ENCODE measurements around the gene HP1BP3.
A peak's percentile ranks its signal among the peaks of the same experiment; 100 is the strongest.

Gene HP1BP3

DNA sequence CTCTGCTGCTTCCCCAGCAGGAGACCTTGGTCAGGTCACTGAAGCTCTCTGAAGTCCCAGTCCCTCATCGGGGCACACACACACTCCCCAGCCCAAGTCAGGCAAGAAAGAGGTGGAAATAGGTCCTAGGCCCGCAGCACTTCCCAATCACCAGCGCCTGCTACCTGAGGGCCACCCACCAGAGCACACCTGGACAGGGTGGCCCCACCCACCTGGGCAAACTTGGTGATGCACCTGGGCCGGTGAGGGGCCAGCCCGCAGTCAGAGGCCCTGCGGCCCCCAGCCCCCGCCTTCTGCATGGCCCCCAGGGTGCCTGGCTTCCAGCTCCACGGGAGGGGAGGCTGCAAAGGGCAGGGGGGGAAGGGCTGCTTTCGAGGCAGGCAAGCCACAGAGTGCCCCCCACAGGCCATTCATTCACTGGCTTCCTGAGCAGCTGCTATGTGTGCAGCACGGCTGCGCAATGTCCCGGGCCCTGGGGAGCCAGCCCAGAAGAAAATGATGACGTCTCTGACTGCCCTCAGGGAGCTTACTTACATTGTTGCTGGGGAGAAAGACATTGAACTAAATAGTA, 59.3 kb downstream of the HP1BP3 start:
- no peak for TF ChIP-seq CEBPB (IDR thresholded peaks at IDR 0.05)
- peak; percentile 28; the same call in 1 of the 2 replicates for TF ChIP-seq RAD21 (IDR thresholded peaks at IDR 0.05; ENCODE audit: low read depth)
- no peak for TF ChIP-seq TEAD4 (IDR thresholded peaks at IDR 0.05)
- TF ChIP-seq TAF1 (IDR thresholded peaks at IDR 0.05; ENCODE audit: low read depth), result no peak
- no peak for TF ChIP-seq EP300 (IDR thresholded peaks at IDR 0.05; ENCODE audit: borderline replicate concordance)

DNA sequence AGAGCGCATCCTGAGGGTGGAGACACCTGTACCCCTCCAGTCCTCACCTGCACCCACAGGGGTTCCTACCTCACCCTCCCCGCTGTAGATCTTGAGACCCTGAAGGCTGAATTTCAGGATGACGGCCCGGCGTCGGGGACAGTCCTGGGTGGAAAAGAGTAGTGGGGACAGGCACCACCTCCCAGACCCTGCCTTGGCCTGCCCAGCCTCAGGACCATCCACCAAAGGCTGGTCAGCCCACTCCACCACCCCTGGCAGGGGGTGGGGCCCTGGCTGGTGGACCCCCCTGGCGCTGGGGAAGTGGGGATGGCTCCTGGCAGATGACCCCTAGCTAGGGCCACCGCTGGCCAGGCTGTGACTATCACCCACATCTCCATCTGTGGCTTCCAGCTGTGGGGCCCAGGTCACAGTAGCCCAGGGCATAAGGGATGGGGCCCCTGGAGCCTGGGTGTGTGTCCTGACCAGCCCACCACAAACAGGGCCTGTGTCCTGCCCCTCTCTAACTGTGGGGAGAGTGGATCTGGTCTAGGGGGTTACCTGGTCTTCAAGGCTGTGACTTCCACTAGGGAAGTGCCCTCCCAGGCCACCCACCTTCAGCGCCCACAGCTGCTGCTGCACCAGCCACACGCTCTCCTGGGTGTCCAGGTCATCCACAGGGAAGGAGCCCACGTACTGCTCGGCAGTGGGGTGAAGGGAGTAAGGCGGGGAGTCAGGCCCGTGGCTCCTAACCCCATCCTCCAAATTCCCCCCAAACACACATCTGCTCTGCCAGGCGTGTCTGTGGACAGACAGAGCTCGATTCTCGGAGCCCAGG, 60.0 kb downstream of the HP1BP3 start:
- TF ChIP-seq ZBTB7A (IDR thresholded peaks at IDR 0.05; ENCODE audit: low read depth), result no peak
- TF ChIP-seq TEAD4 (IDR thresholded peaks at IDR 0.05), result no peak
- TF ChIP-seq RAD21 (IDR thresholded peaks at IDR 0.05; ENCODE audit: low read depth), result no peak
- TF ChIP-seq CEBPB (IDR thresholded peaks at IDR 0.05), result no peak
- no peak for TF ChIP-seq EP300 (IDR thresholded peaks at IDR 0.05; ENCODE audit: borderline replicate concordance)
- no peak for TF ChIP-seq TAF1 (IDR thresholded peaks at IDR 0.05; ENCODE audit: low read depth)
- no peak for TF ChIP-seq TCF12 (IDR thresholded peaks at IDR 0.05; ENCODE audit: low read depth)
- no peak for TF ChIP-seq YY1 (IDR thresholded peaks at IDR 0.05; ENCODE audit: low read depth)
- no peak for TF ChIP-seq CREB1 (IDR thresholded peaks at IDR 0.05; ENCODE audit: low read depth)
- no peak for TF ChIP-seq NFIC (IDR thresholded peaks at IDR 0.05)
- TF ChIP-seq, protein P1, sequence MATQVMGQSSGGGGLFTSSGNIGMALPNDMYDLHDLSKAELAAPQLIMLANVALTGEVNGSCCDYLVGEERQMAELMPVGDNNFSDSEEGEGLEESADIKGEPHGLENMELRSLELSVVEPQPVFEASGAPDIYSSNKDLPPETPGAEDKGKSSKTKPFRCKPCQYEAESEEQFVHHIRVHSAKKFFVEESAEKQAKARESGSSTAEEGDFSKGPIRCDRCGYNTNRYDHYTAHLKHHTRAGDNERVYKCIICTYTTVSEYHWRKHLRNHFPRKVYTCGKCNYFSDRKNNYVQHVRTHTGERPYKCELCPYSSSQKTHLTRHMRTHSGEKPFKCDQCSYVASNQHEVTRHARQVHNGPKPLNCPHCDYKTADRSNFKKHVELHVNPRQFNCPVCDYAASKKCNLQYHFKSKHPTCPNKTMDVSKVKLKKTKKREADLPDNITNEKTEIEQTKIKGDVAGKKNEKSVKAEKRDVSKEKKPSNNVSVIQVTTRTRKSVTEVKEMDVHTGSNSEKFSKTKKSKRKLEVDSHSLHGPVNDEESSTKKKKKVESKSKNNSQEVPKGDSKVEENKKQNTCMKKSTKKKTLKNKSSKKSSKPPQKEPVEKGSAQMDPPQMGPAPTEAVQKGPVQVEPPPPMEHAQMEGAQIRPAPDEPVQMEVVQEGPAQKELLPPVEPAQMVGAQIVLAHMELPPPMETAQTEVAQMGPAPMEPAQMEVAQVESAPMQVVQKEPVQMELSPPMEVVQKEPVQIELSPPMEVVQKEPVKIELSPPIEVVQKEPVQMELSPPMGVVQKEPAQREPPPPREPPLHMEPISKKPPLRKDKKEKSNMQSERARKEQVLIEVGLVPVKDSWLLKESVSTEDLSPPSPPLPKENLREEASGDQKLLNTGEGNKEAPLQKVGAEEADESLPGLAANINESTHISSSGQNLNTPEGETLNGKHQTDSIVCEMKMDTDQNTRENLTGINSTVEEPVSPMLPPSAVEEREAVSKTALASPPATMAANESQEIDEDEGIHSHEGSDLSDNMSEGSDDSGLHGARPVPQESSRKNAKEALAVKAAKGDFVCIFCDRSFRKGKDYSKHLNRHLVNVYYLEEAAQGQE (IDR thresholded peaks at IDR 0.05; ENCODE audit: low read depth), result no peak
- no peak for TF ChIP-seq FOXM1 (IDR thresholded peaks at IDR 0.05; ENCODE audit: borderline replicate concordance, low read depth)
- no peak for TF ChIP-seq EGR1 (IDR thresholded peaks at IDR 0.05)
- TF ChIP-seq, protein P2, sequence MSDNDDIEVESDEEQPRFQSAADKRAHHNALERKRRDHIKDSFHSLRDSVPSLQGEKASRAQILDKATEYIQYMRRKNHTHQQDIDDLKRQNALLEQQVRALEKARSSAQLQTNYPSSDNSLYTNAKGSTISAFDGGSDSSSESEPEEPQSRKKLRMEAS (IDR thresholded peaks at IDR 0.05), result no peak
- TF ChIP-seq, protein P3, sequence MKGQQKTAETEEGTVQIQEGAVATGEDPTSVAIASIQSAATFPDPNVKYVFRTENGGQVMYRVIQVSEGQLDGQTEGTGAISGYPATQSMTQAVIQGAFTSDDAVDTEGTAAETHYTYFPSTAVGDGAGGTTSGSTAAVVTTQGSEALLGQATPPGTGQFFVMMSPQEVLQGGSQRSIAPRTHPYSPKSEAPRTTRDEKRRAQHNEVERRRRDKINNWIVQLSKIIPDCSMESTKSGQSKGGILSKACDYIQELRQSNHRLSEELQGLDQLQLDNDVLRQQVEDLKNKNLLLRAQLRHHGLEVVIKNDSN (IDR thresholded peaks at IDR 0.05), result no peak

DNA sequence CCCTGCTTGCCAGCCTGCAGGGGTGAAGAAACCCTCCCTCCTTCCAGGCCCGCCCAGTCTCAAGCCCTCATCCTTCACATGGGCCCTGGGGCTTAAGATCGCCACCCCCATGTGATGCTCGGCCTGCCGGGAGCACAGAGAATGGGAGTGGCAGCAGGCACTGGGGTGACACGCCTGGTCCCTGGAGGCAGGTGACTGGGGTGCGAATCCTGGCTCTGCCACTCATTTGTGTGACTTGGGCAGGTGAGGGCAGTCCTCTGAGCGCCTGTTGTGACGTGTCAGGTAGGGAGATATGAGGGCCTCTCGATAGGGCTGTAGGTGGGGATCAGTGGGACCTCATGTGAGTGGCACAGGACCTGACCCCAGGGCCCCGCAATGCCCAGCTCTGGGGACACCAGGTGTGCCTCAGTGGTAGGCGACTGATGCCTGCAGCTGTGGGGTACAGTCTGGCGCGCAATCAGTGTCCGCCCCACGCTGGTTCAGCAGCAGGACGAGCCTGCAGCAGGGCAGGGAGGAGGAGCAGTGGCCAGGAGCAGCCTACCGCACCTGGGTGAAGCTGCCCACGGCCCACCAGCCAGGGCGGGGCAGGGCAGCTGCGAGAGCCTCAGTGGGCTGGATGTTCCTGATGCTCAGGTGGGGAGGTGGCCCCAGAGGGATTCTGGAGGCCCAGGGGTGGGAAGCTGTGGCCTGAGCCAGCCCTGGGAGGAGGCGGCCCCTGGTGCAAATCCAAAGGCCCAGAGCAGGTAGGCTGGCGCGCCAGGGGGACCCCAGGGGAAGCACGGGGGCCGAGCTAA, 60.8 kb downstream of the HP1BP3 start:
- TF ChIP-seq TEAD4 (IDR thresholded peaks at IDR 0.05), result no peak

DNA sequence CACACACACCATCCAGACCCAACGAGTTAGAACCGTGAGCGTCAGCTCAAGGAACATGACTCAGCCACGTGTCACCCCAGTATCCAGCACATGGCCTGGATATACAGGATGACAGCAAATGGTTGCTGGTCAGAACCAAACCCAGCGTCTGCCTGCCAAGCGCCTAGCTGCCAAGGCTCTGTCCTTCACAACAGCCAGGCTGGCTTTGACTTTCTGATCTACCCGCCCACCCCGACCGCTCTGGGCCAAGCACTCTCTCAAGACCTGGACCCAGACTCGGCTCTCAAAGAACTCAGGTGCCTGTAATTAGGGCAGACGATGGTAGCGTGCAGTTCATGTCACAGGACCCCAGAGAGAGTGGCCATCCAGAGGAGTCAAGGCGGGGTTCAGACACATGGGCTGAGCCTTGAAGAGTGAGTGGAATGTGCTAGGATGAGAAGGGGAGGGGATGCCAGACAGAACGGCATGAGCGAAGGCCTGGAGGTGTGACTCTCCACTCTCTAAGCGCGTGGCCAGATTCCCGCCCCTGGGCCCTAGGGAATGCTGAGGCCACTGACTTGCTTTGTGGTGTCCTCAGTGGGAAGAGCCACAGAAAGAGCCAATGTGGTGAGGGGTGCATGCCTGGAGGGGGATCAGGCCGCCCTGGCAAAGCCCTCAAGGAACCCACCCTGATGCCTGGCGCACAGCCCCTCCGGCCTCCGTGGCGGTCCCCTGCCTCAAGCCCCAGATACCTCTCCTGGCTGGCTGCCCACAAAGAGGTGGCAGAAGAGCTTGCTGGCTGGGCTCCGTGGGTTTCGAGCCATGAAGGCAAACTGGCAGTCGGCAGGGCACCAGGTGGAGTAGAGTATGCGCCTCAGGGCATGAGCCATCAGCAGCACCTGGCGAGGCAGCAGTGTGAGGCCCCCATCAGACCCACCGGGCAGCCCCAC, 61.7 kb downstream of the HP1BP3 start:
- TF ChIP-seq, protein P2 (IDR thresholded peaks at IDR 0.05), result 0 out of 2 replicates have a peak, but pooled peaks have one; percentile 28
- no peak for TF ChIP-seq CREB1 (IDR thresholded peaks at IDR 0.05; ENCODE audit: low read depth)

DNA sequence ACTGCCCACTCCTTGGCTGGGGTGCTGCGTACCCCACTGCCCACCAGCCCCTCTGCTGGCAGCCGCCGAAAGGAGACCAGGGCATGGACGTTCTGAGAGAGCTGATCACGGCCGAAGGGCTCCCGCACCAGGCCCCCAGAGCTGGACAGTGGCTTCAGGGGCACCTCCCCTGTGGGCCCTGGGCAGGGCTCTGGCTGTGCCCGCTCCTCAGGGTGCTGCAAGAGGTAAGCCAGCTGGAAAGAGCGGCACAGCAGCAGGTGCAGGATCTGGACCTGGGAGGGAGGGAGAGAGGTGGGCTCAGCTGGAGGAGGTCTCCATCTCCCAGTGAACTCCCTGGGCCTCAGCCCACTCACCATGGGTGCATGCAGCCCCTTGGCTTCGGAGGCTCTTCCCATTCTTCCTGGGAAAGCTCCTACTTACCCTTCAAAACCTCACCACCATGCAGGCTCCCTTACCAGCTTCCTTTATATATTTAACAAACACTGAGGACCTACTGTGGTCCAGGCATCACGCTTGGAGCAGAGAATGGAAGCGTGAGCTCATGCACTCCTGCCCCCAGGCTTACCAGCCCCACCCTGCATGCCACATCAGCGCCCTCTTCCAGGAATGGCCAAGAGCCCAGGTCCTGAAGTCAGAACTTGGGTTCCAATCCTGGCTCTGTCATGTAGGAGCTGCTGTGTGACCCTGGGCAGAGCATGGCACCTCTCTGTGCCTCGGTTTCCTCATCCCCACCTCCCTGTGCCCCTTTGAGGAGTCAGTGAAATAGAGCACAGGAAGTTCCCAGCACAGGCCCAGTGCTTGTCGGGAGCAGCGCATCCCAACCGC, 62.5 kb downstream of the HP1BP3 start:
- TF ChIP-seq TAF1 (IDR thresholded peaks at IDR 0.05; ENCODE audit: low read depth) (no peak), ZBTB7A (IDR thresholded peaks at IDR 0.05; ENCODE audit: low read depth) (no peak), CREB1 (IDR thresholded peaks at IDR 0.05; ENCODE audit: low read depth) (no peak), EP300 (IDR thresholded peaks at IDR 0.05; ENCODE audit: borderline replicate concordance) (no peak)
- TF ChIP-seq, protein P1 (IDR thresholded peaks at IDR 0.05; ENCODE audit: low read depth), result no peak
